GM12873 (cell line): Measurements from ENCODE around the gene HOXB6.

Experiments
- TF ChIP-seq, protein P1 (sequence below): IDR thresholded peaks from 2 replicates; pipeline ENCODE4 v1.5.1; 2012; ENCODE audit warnings: low read depth, mild to moderate bottlenecking, moderate library complexity, low read length, control low read depth; ENCODE audit not compliant: insufficient read depth; ENCODE audit errors: missing control alignments

The HOXB6 gene

DNA sequence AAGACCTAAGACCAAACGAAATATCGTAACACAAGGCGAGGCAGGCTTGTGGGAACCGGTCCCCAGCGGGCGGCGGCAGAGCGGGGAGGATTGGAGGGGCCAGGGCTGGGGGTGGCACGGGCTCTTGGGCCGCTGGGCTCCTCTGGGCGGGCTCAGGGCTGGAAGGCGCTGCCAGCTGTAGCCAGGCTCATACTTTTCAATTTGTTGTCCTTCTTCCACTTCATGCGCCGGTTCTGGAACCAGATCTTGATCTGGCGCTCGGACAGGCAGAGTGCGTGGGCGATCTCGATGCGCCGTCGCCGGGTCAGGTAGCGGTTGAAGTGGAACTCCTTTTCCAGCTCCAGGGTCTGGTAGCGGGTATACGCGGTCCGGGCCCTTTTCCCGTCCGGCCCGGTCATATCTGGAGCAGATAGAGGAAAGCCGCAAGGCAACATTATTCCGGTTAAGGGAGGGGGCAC is 12.7 kb downstream of the HOXB6 start:
- TF ChIP-seq, protein P1, sequence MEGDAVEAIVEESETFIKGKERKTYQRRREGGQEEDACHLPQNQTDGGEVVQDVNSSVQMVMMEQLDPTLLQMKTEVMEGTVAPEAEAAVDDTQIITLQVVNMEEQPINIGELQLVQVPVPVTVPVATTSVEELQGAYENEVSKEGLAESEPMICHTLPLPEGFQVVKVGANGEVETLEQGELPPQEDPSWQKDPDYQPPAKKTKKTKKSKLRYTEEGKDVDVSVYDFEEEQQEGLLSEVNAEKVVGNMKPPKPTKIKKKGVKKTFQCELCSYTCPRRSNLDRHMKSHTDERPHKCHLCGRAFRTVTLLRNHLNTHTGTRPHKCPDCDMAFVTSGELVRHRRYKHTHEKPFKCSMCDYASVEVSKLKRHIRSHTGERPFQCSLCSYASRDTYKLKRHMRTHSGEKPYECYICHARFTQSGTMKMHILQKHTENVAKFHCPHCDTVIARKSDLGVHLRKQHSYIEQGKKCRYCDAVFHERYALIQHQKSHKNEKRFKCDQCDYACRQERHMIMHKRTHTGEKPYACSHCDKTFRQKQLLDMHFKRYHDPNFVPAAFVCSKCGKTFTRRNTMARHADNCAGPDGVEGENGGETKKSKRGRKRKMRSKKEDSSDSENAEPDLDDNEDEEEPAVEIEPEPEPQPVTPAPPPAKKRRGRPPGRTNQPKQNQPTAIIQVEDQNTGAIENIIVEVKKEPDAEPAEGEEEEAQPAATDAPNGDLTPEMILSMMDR, result no peak

DNA sequence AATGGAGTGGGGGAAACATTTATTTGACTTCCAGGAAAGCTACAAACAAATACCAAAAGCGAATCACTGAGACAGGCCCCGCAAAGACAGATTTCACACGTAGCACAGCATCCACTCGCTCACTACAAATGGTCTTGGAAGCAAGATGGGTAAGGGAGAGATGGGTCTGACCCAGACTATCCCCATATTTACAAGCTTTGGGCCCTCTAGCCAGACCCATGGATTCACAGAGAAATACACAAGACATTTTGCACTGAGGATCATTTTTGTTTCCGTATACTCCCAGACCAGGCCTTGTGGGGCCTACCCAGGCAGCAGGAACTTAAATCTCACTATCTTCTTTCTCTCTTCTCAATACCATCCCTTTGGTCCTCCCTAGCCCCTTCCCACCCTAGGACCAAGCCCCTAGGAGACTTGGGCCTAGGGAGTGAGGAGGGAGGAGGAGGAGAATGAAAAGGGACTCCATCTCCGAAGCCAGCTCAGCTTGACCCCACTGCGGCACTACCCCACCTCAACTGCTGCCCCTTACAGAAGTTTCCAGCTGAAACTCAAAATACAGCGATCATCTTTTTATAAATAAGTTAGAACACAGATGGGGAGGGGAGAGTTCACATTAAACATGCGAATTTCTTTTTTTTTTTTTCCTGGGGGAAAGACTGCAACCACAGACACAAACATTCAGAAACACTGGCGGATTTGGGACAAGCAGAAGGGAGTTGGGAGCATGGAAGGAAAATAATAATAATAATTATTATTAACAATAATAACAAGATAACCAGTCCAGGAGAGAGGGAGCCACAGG is 13.3 kb downstream of the HOXB6 start:
- TF ChIP-seq, protein P1, result no peak

DNA sequence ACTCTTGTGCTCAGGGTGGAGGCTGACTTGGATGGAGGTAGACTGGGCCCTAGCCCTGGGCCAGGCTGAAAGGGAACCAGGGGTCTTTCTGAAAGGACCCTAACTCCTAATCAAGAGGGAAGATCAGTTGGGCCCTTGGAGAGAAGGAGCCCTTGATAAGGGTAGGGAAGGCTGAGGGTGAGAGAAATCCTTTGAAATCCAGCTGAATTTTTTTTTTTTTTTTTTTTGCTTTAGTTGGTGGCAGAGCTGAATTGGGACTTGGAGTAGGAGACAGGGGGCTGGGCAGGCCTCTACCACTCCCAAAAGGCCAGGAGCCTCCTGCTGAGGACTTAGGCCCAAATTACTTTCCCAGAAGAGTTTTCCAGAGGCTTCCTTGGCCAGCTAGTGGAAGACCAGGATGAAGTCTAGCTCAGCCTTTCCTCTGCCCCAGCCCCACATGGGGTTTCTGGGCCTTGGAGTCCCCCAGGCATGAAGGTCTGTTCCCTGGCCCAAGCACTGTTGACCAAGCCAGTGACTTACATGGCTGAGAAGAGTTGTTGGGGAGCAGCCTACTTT is 14.1 kb downstream of the HOXB6 start:
- TF ChIP-seq, protein P1, result no peak

DNA sequence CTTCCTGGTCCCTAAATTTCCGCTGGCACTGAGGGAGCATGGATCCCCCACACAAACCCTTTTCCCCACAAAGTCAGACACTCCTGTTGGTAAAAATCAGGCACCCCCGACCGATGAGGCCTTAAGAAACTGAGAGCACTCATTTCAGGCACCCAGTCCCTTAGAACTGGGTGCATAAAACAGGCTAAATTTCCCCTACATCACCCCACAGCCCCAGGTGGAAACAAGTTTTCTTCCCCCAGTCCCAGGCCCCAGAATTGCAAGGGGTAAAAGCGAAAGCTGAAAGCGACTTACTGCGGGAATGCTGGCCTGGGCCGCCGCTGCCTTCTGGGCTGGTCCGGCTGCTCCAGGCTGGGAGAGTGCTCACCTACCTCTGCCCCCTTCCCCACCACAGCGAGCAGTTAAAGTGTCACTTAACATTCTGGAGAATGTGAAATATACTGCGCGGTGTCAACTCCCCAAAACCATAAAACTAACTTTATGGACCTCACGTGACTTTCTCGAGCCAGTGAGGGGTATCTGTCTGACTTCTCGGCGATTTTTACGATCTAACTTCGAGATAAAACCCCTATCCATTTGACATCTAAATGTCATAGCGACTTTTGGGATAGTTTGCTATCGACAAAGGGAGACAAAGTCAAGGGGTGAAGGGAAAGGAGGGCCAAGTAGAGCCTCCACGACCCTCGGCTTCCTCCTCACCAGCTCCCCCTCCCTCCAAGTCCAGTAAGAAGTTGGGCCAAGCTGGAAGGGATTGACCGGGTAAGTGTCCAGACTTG is 14.8 kb downstream of the HOXB6 start, which contains the start of gene HOXB3:
Gene HOXB3 (minus strand): TSS at position 411 of the 776 bp plus-strand sequence. CDS start 37,767 bp downstream, outside the sequence.
- TF ChIP-seq, protein P1, result no peak

DNA sequence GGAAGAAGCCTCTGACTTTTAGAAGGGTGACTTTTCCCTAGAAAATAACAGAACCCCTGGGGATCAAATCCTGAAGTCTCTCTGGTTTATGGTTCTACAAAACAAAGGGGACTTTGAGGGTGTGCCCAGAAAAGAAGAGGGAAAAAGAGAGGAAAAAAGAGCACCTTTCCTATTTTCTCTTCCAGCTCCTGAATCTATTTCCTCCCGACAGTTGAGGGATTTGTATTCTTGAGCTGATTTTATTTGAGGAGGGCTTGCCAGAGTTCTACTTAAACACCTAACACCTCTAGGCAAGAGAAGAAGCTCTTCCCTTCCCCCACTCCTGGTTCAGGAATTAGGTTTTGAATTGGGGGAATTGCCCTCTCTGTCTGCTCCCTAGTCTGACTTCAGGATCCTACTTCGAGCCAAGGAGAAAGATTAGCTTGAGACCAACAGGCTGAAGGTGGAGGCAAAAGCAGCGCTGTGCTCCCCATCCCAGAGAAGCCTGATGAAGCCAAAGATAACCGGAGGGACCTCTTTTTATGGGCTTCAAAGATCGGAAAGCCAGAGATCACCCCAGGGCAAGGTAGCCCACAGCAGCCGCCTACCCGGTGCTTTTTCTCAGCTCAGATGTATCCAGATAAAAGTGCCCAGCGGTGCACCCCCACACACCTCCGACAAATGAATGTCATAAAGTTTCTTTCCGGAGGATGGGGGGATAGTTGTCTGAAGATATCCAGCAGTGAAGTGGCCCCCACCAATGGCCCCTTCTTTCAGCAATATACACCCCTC is 15.5 kb downstream of the HOXB6 start:
- TF ChIP-seq, protein P1, result no peak

DNA sequence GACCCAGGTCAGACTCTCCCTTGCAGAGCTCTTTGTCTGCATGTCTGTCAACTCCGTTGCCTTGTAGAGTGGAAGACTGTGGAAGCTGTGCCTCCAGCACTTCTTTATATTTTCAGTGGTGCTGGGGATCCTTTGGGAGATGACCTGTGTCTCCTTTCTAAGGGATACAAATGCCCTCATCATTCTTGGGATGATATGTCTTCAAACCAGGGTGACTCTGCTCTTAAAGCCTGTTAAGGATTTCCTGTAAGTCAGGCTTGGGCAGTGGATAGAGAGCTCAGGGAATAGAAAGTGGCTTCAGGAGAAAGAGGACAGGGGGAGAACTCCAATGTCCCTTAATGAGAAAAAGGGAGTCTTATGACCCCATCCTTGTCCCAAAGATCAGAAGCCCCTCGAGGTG is 16.3 kb downstream of the HOXB6 start:
- TF ChIP-seq, protein P1, result no peak
